ENCODE results near the gene PELO. TPM values are rescaled to one million over a fixed set of nuclear protein-coding genes. Genes with fewer than 3 reads are reported as not detected.

The PELO gene
- polyA plus RNA-seq, 4 donors: 4.0 to 10.8 (median 9.3) TPM

- no peak for DNase-seq
- Histone ChIP-seq H3K27ac (ENCODE audit: low read depth in 1 of 3, low read length in 2 of 3) (no peak overlapping the region), H3K4me3 (ENCODE audit: low read depth in 1 of 3, low read length in 3 of 3) (no peak overlapping the region), H3K4me1 (ENCODE audit: control insufficient read depth in 3 of 3, insufficient read depth in 2 of 3, low read depth in 1 of 3, low read length in 2 of 3) (no peaks in the 10 kb centered on the region), H3K36me3 (ENCODE audit: control insufficient read depth in 3 of 3, insufficient read depth in 2 of 3, low read depth in 1 of 3, low read length in 3 of 3) (no peaks in the 10 kb centered on the region), H3K27me3 (ENCODE audit: control insufficient read depth in 3 of 3, insufficient read depth in 3 of 3, low read length in 3 of 3) (no peaks in the 10 kb centered on the region), H3K9me3 (ENCODE audit: control insufficient read depth in 2 of 2, insufficient read depth in 1 of 2, low read depth in 1 of 2, low read length in 1 of 2) (no peaks in the 10 kb centered on the region)
- 85 to 98% (median 92%) methylated on average over 2 of the region's 2 CpGs for WGBS, 3 donors
- no peak for FAIRE-seq
Observed at GRCh38 chr5:52767217-52767743, 20.4 kb upstream of the PELO start.

- Histone ChIP-seq H3K9me3 (ENCODE audit: control insufficient read depth in 2 of 2, insufficient read depth in 1 of 2, low read depth in 1 of 2, low read length in 1 of 2) (no peaks in the 10 kb centered on the region), H3K4me1 (ENCODE audit: control insufficient read depth in 3 of 3, insufficient read depth in 2 of 3, low read depth in 1 of 3, low read length in 2 of 3) (no peaks in the 10 kb centered on the region), H3K4me3 (ENCODE audit: low read depth in 1 of 3, low read length in 3 of 3) (no peak overlapping the region), H3K27ac (ENCODE audit: low read depth in 1 of 3, low read length in 2 of 3) (no peak overlapping the region), H3K36me3 (ENCODE audit: control insufficient read depth in 3 of 3, insufficient read depth in 2 of 3, low read depth in 1 of 3, low read length in 3 of 3) (no peaks in the 10 kb centered on the region), H3K27me3 (ENCODE audit: control insufficient read depth in 3 of 3, insufficient read depth in 3 of 3, low read length in 3 of 3) (no peaks in the 10 kb centered on the region)
- no peak for FAIRE-seq
- no peak for DNase-seq
- 78 to 89% (median 79%) methylated on average over 1 of the region's 1 CpG for WGBS, 3 donors
Observed at GRCh38 chr5:52767766-52768480, 19.8 kb upstream of the PELO start.

- WGBS, 3 donors: 91 to 96% (median 92%) methylated on average over 5 of the region's 5 CpGs
- no peak overlapping the region for H3K27ac ChIP-seq (ENCODE audit: low read depth in 1 of 3, low read length in 2 of 3)
- H3K4me1 ChIP-seq (ENCODE audit: control insufficient read depth in 3 of 3, insufficient read depth in 2 of 3, low read depth in 1 of 3, low read length in 2 of 3): no peaks in the 10 kb centered on the region
- FAIRE-seq (no peak), DNase-seq (no peak)
- H3K36me3 ChIP-seq (ENCODE audit: control insufficient read depth in 3 of 3, insufficient read depth in 2 of 3, low read depth in 1 of 3, low read length in 3 of 3): no peaks in the 10 kb centered on the region
- H3K4me3 ChIP-seq (ENCODE audit: low read depth in 1 of 3, low read length in 3 of 3): no peak overlapping the region
- H3K27me3 ChIP-seq (ENCODE audit: control insufficient read depth in 3 of 3, insufficient read depth in 3 of 3, low read length in 3 of 3): no peaks in the 10 kb centered on the region
- H3K9me3 ChIP-seq (ENCODE audit: control insufficient read depth in 2 of 2, insufficient read depth in 1 of 2, low read depth in 1 of 2, low read length in 1 of 2): no peaks in the 10 kb centered on the region
Observed at GRCh38 chr5:52769061-52769460, 18.7 kb upstream of the PELO start.

- Histone ChIP-seq H3K9me3 (ENCODE audit: control insufficient read depth in 2 of 2, insufficient read depth in 1 of 2, low read depth in 1 of 2, low read length in 1 of 2) (no peaks in the 10 kb centered on the region), H3K27me3 (ENCODE audit: control insufficient read depth in 3 of 3, insufficient read depth in 3 of 3, low read length in 3 of 3) (no peaks in the 10 kb centered on the region), H3K4me1 (ENCODE audit: control insufficient read depth in 3 of 3, insufficient read depth in 2 of 3, low read depth in 1 of 3, low read length in 2 of 3) (no peaks in the 10 kb centered on the region), H3K4me3 (ENCODE audit: low read depth in 1 of 3, low read length in 3 of 3) (no peak overlapping the region), H3K36me3 (ENCODE audit: control insufficient read depth in 3 of 3, insufficient read depth in 2 of 3, low read depth in 1 of 3, low read length in 3 of 3) (no peaks in the 10 kb centered on the region), H3K27ac (ENCODE audit: low read depth in 1 of 3, low read length in 2 of 3) (no peak overlapping the region)
- DNase-seq (no peak), FAIRE-seq (peak; percentile 44)
- 83 to 94% (median 94%) methylated on average over 4 of the region's 4 CpGs for WGBS, 3 donors
Observed at GRCh38 chr5:52770287-52770939, 17.3 kb upstream of the PELO start.

GRCh38 chr5:52771343-52772039, 16.2 kb upstream of the PELO start:
- DNase-seq: peak in 1 of 2 donors; percentile 45
- Histone ChIP-seq H3K27ac (ENCODE audit: low read depth in 1 of 3, low read length in 2 of 3) (peak overlapping the region in 2 of 3 donors; percentile 20 to 66), H3K9me3 (ENCODE audit: control insufficient read depth in 2 of 2, insufficient read depth in 1 of 2, low read depth in 1 of 2, low read length in 1 of 2) (no peaks in the 10 kb centered on the region), H3K27me3 (ENCODE audit: control insufficient read depth in 3 of 3, insufficient read depth in 3 of 3, low read length in 3 of 3) (no peaks in the 10 kb centered on the region), H3K36me3 (ENCODE audit: control insufficient read depth in 3 of 3, insufficient read depth in 2 of 3, low read depth in 1 of 3, low read length in 3 of 3) (no peaks in the 10 kb centered on the region), H3K4me3 (ENCODE audit: low read depth in 1 of 3, low read length in 3 of 3) (no peak overlapping the region), H3K4me1 (ENCODE audit: control insufficient read depth in 3 of 3, insufficient read depth in 2 of 3, low read depth in 1 of 3, low read length in 2 of 3) (no peaks in the 10 kb centered on the region)
- FAIRE-seq: no peak
- WGBS, 3 donors: 69 to 82% (median 71%) methylated on average over 3 of the region's 3 CpGs

GRCh38 chr5:52772668-52773067, 15.0 kb upstream of the PELO start:
- Histone ChIP-seq H3K9me3 (ENCODE audit: control insufficient read depth in 2 of 2, insufficient read depth in 1 of 2, low read depth in 1 of 2, low read length in 1 of 2) (no peaks in the 10 kb centered on the region), H3K27me3 (ENCODE audit: control insufficient read depth in 3 of 3, insufficient read depth in 3 of 3, low read length in 3 of 3) (no peaks in the 10 kb centered on the region), H3K36me3 (ENCODE audit: control insufficient read depth in 3 of 3, insufficient read depth in 2 of 3, low read depth in 1 of 3, low read length in 3 of 3) (no peaks in the 10 kb centered on the region), H3K4me1 (ENCODE audit: control insufficient read depth in 3 of 3, insufficient read depth in 2 of 3, low read depth in 1 of 3, low read length in 2 of 3) (no peaks in the 10 kb centered on the region), H3K4me3 (ENCODE audit: low read depth in 1 of 3, low read length in 3 of 3) (no peak overlapping the region), H3K27ac (ENCODE audit: low read depth in 1 of 3, low read length in 2 of 3) (peak overlapping the region in 1 of 3 donors; percentile 20)
- DNase-seq: no peak
- FAIRE-seq: no peak

- Histone ChIP-seq H3K36me3 (ENCODE audit: control insufficient read depth in 3 of 3, insufficient read depth in 2 of 3, low read depth in 1 of 3, low read length in 3 of 3) (no peaks in the 10 kb centered on the region), H3K4me3 (ENCODE audit: low read depth in 1 of 3, low read length in 3 of 3) (no peak overlapping the region), H3K4me1 (ENCODE audit: control insufficient read depth in 3 of 3, insufficient read depth in 2 of 3, low read depth in 1 of 3, low read length in 2 of 3) (no peaks in the 10 kb centered on the region), H3K27ac (ENCODE audit: low read depth in 1 of 3, low read length in 2 of 3) (no peak overlapping the region), H3K27me3 (ENCODE audit: control insufficient read depth in 3 of 3, insufficient read depth in 3 of 3, low read length in 3 of 3) (no peaks in the 10 kb centered on the region), H3K9me3 (ENCODE audit: control insufficient read depth in 2 of 2, insufficient read depth in 1 of 2, low read depth in 1 of 2, low read length in 1 of 2) (no peaks in the 10 kb centered on the region)
- WGBS, 3 donors: 70 to 84% (median 78%) methylated on average over 2 of the region's 2 CpGs
- FAIRE-seq: peak; percentile 51
- DNase-seq: no peak
Observed at GRCh38 chr5:52773342-52773741, 14.4 kb upstream of the PELO start.

GRCh38 chr5:52774005-52774410, 13.7 kb upstream of the PELO start:
- DNase-seq: no peak
- no peak overlapping the region for H3K4me3 ChIP-seq (ENCODE audit: low read depth in 1 of 3, low read length in 3 of 3)
- H3K27me3 ChIP-seq (ENCODE audit: control insufficient read depth in 3 of 3, insufficient read depth in 3 of 3, low read length in 3 of 3): no peaks in the 10 kb centered on the region
- no peaks in the 10 kb centered on the region for H3K4me1 ChIP-seq (ENCODE audit: control insufficient read depth in 3 of 3, insufficient read depth in 2 of 3, low read depth in 1 of 3, low read length in 2 of 3)
- peak overlapping the region in 2 of 3 donors; percentile 18 to 55 for H3K27ac ChIP-seq (ENCODE audit: low read depth in 1 of 3, low read length in 2 of 3)
- H3K36me3 ChIP-seq (ENCODE audit: control insufficient read depth in 3 of 3, insufficient read depth in 2 of 3, low read depth in 1 of 3, low read length in 3 of 3): no peaks in the 10 kb centered on the region
- FAIRE-seq: no peak
- no peaks in the 10 kb centered on the region for H3K9me3 ChIP-seq (ENCODE audit: control insufficient read depth in 2 of 2, insufficient read depth in 1 of 2, low read depth in 1 of 2, low read length in 1 of 2)
- WGBS, 3 donors: 29 to 40% (median 38%) methylated on average over 5 of the region's 5 CpGs
